ENCODE data around the gene FKBP8.

- TF ChIP-seq POLR2AphosphoS5 (IDR thresholded peaks at IDR 0.05) (no peak), REST (IDR thresholded peaks at IDR 0.05; ENCODE audit: borderline replicate concordance) (no peak), TAF1 (IDR thresholded peaks at IDR 0.05; ENCODE audit: low read depth) (no peak), EZH2 (IDR thresholded peaks at IDR 0.05; ENCODE audit: borderline replicate concordance, insufficient read depth, low read length, poor library complexity, severe bottlenecking) (no peak), MXI1 (conservative IDR thresholded peaks at IDR 0.05; ENCODE audit: poor library complexity, severe bottlenecking) (no peak), RAD21 (conservative IDR thresholded peaks at IDR 0.05) (no peak), EP300 (conservative IDR thresholded peaks at IDR 0.05; ENCODE audit: poor library complexity, severe bottlenecking) (no peak), SMC3 (conservative IDR thresholded peaks at IDR 0.05; ENCODE audit: poor library complexity) (no peak)
- TF ChIP-seq, protein P1, sequence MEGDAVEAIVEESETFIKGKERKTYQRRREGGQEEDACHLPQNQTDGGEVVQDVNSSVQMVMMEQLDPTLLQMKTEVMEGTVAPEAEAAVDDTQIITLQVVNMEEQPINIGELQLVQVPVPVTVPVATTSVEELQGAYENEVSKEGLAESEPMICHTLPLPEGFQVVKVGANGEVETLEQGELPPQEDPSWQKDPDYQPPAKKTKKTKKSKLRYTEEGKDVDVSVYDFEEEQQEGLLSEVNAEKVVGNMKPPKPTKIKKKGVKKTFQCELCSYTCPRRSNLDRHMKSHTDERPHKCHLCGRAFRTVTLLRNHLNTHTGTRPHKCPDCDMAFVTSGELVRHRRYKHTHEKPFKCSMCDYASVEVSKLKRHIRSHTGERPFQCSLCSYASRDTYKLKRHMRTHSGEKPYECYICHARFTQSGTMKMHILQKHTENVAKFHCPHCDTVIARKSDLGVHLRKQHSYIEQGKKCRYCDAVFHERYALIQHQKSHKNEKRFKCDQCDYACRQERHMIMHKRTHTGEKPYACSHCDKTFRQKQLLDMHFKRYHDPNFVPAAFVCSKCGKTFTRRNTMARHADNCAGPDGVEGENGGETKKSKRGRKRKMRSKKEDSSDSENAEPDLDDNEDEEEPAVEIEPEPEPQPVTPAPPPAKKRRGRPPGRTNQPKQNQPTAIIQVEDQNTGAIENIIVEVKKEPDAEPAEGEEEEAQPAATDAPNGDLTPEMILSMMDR (IDR thresholded peaks at IDR 0.05; ENCODE audit: poor library complexity, severe bottlenecking), result no peak
These were observed 49.1 kb downstream of the FKBP8 start for GRCh38 chr19:18494267-18494607.

All from neural cell (in vitro differentiated cells).